ENCODE results near the gene TGFA. TPM values are rescaled to one million over a fixed set of nuclear protein-coding genes. Genes with fewer than 3 reads are reported as not detected.

The TGFA gene
- total RNA-seq, 1 experiment from 2014 or later = 2.5 TPM

- TF ChIP-seq AFF4 (CRISPR knock-in tag; IDR thresholded peaks at IDR 0.05; ENCODE audit: borderline replicate concordance) = no peak
Measured at GRCh38 chr2:70549064-70549710, 4.4 kb downstream of the TGFA start (continued).

GRCh38 chr2:70548233-70548632 is 5.4 kb downstream of the TGFA start:
- ATAC-seq (no peak), DNase-seq (ENCODE audit: low spot score) (no peak)
- H3K9me3 Mint-ChIP-seq = no peaks in the 10 kb centered on the region
- TF ChIP-seq NR3C1 (CRISPR knock-in tag; conservative IDR thresholded peaks at IDR 0.05; ENCODE audit: low read depth) (no peak), OVOL2 (CRISPR knock-in tag; IDR thresholded peaks at IDR 0.05; ENCODE audit: borderline replicate concordance) (no peak), ERG (CRISPR knock-in tag; IDR thresholded peaks at IDR 0.05) (no peak), ZNF423 (CRISPR knock-in tag; IDR thresholded peaks at IDR 0.05) (no peak), ATF2 (CRISPR knock-in tag; IDR thresholded peaks at IDR 0.05; ENCODE audit: borderline replicate concordance, low read depth) (no peak), ZBTB21 (CRISPR knock-in tag; IDR thresholded peaks at IDR 0.05; ENCODE audit: borderline replicate concordance) (no peak), ZNF232 (CRISPR knock-in tag; IDR thresholded peaks at IDR 0.05) (no peak), E2F4 (CRISPR knock-in tag; IDR thresholded peaks at IDR 0.05; ENCODE audit: borderline replicate concordance, low read depth) (no peak), ZNF219 (CRISPR knock-in tag; IDR thresholded peaks at IDR 0.05; ENCODE audit: borderline replicate concordance) (no peak), PREB (CRISPR knock-in tag; IDR thresholded peaks at IDR 0.05; ENCODE audit: borderline replicate concordance) (no peak), CTCF (IDR thresholded peaks at IDR 0.05) (no peak), MXD4 (CRISPR knock-in tag; IDR thresholded peaks at IDR 0.05; ENCODE audit: borderline replicate concordance) (no peak), ATF1 (CRISPR knock-in tag; IDR thresholded peaks at IDR 0.05) (no peak), HMGXB4 (CRISPR knock-in tag; IDR thresholded peaks at IDR 0.05) (no peak), CREB1 (CRISPR knock-in tag; IDR thresholded peaks at IDR 0.05) (no peak), KAT7 (CRISPR knock-in tag; IDR thresholded peaks at IDR 0.05; ENCODE audit: borderline replicate concordance) (no peak), ELF4 (CRISPR knock-in tag; IDR thresholded peaks at IDR 0.05; ENCODE audit: low read depth) (no peak), TCF7 (CRISPR knock-in tag; IDR thresholded peaks at IDR 0.05; ENCODE audit: low read depth) (no peak), ZNF121 (CRISPR knock-in tag; IDR thresholded peaks at IDR 0.05) (no peak)
- no peak overlapping the region for H3K27ac Mint-ChIP-seq
- no peak overlapping the region for H3K4me3 Mint-ChIP-seq
- no peaks in the 10 kb centered on the region for H3K36me3 Mint-ChIP-seq
- H3K4me1 Mint-ChIP-seq = peaks cover 13% of the 10 kb centered on the region
- H3K27me3 Mint-ChIP-seq (ENCODE audit: low read depth) = peaks cover 58% of the 10 kb centered on the region
- ChIA-PET POLR2A (no interaction called here), CTCF (interaction anchor here (0.9 to 1.0 kb wide), 2 partner anchors 10 to 220 kb away, joined by 3 read pairs; partner anchors contain the start of gene ADD2)

Data from WTC11 (cell line).